Measurements from ENCODE around the gene USP49.

- TF ChIP-seq CTCF (conservative IDR thresholded peaks at IDR 0.05; ENCODE audit: low read depth, low read length) = no peak
- TF ChIP-seq EZH2phosphoT487 (IDR thresholded peaks at IDR 0.05; ENCODE audit: borderline replicate concordance, low read length) = no peak
Observed at GRCh38 chr6:41881506-41881905, 13.7 kb downstream of the USP49 start.

Data from PC-3 (cell line).